Endodermal cell (in vitro differentiated cells): ENCODE measurements around the gene ITGB3. TPM values are rescaled to one million over a fixed set of nuclear protein-coding genes. Genes with fewer than 3 reads are reported as not detected.
A peak's percentile ranks its signal among the peaks of the same experiment; 100 is the strongest.

Experiments used
- DNase-seq: peaks from one replicate; pipeline ENCODE4 v3.0.0-alpha.2; 2017
- H3K27ac ChIP-seq: 2 replicates; pipeline ENCODE4 v1.5.1; 2013; ENCODE audit warnings: mild to moderate bottlenecking, low read depth, low read length, moderate library complexity
- H3K27me3 ChIP-seq: 2 replicates; pipeline ENCODE4 v1.6.1; 2013; ENCODE audit warnings: mild to moderate bottlenecking, low read length, moderate library complexity; ENCODE audit not compliant: insufficient read depth, control insufficient read depth, poor library complexity, severe bottlenecking
- H3K36me3 ChIP-seq: 2 replicates; pipeline ENCODE4 v1.7.0; 2013; ENCODE audit warnings: mild to moderate bottlenecking, low read length, moderate library complexity; ENCODE audit not compliant: control insufficient read depth, insufficient read depth
- H3K4me1 ChIP-seq: one replicate; pipeline ENCODE4 v1.7.0; 2013; ENCODE audit warnings: low read length; ENCODE audit not compliant: control insufficient read depth, insufficient read depth
- H3K4me3 ChIP-seq: 2 replicates; pipeline ENCODE4 v1.5.1; 2013; ENCODE audit warnings: mild to moderate bottlenecking, low read length, moderate library complexity
- H3K9ac ChIP-seq: 2 replicates; pipeline ENCODE4 v1.6.1; 2013; ENCODE audit warnings: mild to moderate bottlenecking, low read length, moderate library complexity; ENCODE audit not compliant: poor library complexity, severe bottlenecking; ENCODE audit errors: extremely low read depth
- H3K9me3 ChIP-seq: 2 replicates; pipeline ENCODE4 v1.6.1; 2013; ENCODE audit warnings: mild to moderate bottlenecking, low read length, moderate library complexity; ENCODE audit not compliant: control insufficient read depth
- H3K27ac Mint-ChIP-seq: 2 replicates; pipeline ENCODE4 v1.8.0; 2020; ENCODE audit warnings: mixed read lengths
- H3K27me3 Mint-ChIP-seq: 2 replicates; pipeline ENCODE4 v1.8.0; 2021; ENCODE audit warnings: mild to moderate bottlenecking, mixed read lengths; ENCODE audit not compliant: insufficient read depth
- H3K36me3 Mint-ChIP-seq: 2 replicates; pipeline ENCODE4 v1.8.0; 2020; ENCODE audit warnings: low read depth, mixed read lengths
- H3K4me1 Mint-ChIP-seq: 2 replicates; pipeline ENCODE4 v1.8.0; 2020; ENCODE audit warnings: mixed read lengths
- H3K4me3 Mint-ChIP-seq: 2 replicates; pipeline ENCODE4 v1.8.0; 2020; ENCODE audit warnings: mild to moderate bottlenecking, moderate library complexity, mixed read lengths
- H3K9me3 Mint-ChIP-seq: 2 replicates; pipeline ENCODE4 v1.8.0; 2020; ENCODE audit warnings: mild to moderate bottlenecking, mixed read lengths
- CTCF ChIP-seq: fragments of 200-600 bp; sonication (generic); conservative IDR thresholded peaks from 2 replicates; pipeline ENCODE4 v1.5.0; 2021; ENCODE audit warnings: antibody characterized with exemption, mild to moderate bottlenecking
- WGBS, 2 experiments: methylation state at CpG; one replicate each; pipeline versions ENCODE4 v1.1.5 to v1.1.7; 2013; ENCODE audit warnings: missing lambda C conversion rate in 2 of 2, mixed read lengths in 1 of 2; ENCODE audit not compliant: insufficient coverage in 1 of 2, insufficient read length in 1 of 2; 5-methylcytosine and 5-hydroxymethylcytosine counted together
- total RNA-seq, 2 donors: library from RNA; stranded (reverse); fragmentation: NEBNext Ultra II Directional in 1 of 2; extraction: Animal tissue kit (Norgen Biotek cat#: 25700) in 1 of 2; gene quantifications; 2 replicates in 1 of 2; 3 replicates in 1 of 2; pipeline ENCODE4 v1.2.1, GENCODE V29; 2021

ITGB3 gene
- total RNA-seq, 2 donors from 2014 or later = 0.51 to 0.73 TPM

GRCh38 chr17:47305302-47305923, 51.8 kb downstream of the ITGB3 start:
- peaks cover 19% of the 10 kb centered on the region for H3K9me3 Mint-ChIP-seq
- Histone ChIP-seq H3K4me3 (no peak overlapping the region), H3K4me1 (peaks cover 5% of the 10 kb centered on the region), H3K27ac (no peak overlapping the region), H3K36me3 (no peaks in the 10 kb centered on the region), H3K9me3 (peaks cover 9% of the 10 kb centered on the region), H3K9ac (no peak overlapping the region), H3K27me3 (no peaks in the 10 kb centered on the region)
- peaks cover 19% of the 10 kb centered on the region for H3K4me1 Mint-ChIP-seq
- TF ChIP-seq CTCF = no peak
- 68% methylated on average over 3 of the region's 4 CpGs; no CpG with 5 or more reads in 1 of the 2 experiments for WGBS, 2 experiments
- DNase-seq = peak; percentile 59
- H3K27ac Mint-ChIP-seq = peak overlapping the region; percentile 60
- peaks cover 5% of the 10 kb centered on the region for H3K27me3 Mint-ChIP-seq
- H3K36me3 Mint-ChIP-seq = peaks cover 4% of the 10 kb centered on the region
- no peak overlapping the region for H3K4me3 Mint-ChIP-seq

GRCh38 chr17:47310186-47310733, 56.6 kb downstream of the ITGB3 start:
- no peaks in the 10 kb centered on the region for H3K9me3 ChIP-seq
- DNase-seq = peak; percentile 82
- Mint-ChIP-seq H3K36me3 (no peaks in the 10 kb centered on the region), H3K27me3 (no peaks in the 10 kb centered on the region), H3K4me3 (no peak overlapping the region), H3K27ac (peak overlapping the region; percentile 84), H3K9me3 (no peaks in the 10 kb centered on the region), H3K4me1 (peaks cover 31% of the 10 kb centered on the region)
- H3K4me1 ChIP-seq = peaks cover 14% of the 10 kb centered on the region
- no peaks in the 10 kb centered on the region for H3K36me3 ChIP-seq
- no peaks in the 10 kb centered on the region for H3K27me3 ChIP-seq
- no peak for TF ChIP-seq CTCF
- H3K9ac ChIP-seq = no peak overlapping the region
- no peak overlapping the region for H3K27ac ChIP-seq
- no peak overlapping the region for H3K4me3 ChIP-seq
- WGBS, 2 experiments = 61 to 72% methylated on average over 2 to 4 of the region's 4 CpGs

GRCh38 chr17:47311420-47311819, 57.8 kb downstream of the ITGB3 start:
- Histone ChIP-seq H3K9me3 (no peaks in the 10 kb centered on the region), H3K36me3 (no peaks in the 10 kb centered on the region), H3K9ac (no peak overlapping the region), H3K27ac (no peak overlapping the region), H3K27me3 (no peaks in the 10 kb centered on the region), H3K4me3 (no peak overlapping the region), H3K4me1 (peaks cover 11% of the 10 kb centered on the region)
- TF ChIP-seq CTCF = no peak
- H3K4me3 Mint-ChIP-seq = no peak overlapping the region
- DNase-seq = peak; percentile 10
- no peak overlapping the region for H3K27ac Mint-ChIP-seq
- H3K27me3 Mint-ChIP-seq = no peaks in the 10 kb centered on the region
- no peaks in the 10 kb centered on the region for H3K36me3 Mint-ChIP-seq
- H3K9me3 Mint-ChIP-seq = no peaks in the 10 kb centered on the region
- peaks cover 30% of the 10 kb centered on the region for H3K4me1 Mint-ChIP-seq
